Measurements from ENCODE around the gene SLC22A23.

- no peak for TF ChIP-seq SUZ12 (IDR thresholded peaks at IDR 0.05)
- TF ChIP-seq FOXM1 (IDR thresholded peaks at IDR 0.05; ENCODE audit: borderline replicate concordance): no peak
- no peak for TF ChIP-seq SP1 (IDR thresholded peaks at IDR 0.05)
- no peak for TF ChIP-seq FOXA1 (IDR thresholded peaks at IDR 0.05)
- TF ChIP-seq TARDBP (IDR thresholded peaks at IDR 0.05): no peak
- no peak for TF ChIP-seq BHLHE40 (IDR thresholded peaks at IDR 0.05; ENCODE audit: borderline replicate concordance)
- TF ChIP-seq ARNT (IDR thresholded peaks at IDR 0.05): no peak
- no peak for TF ChIP-seq ZNF384 (IDR thresholded peaks at IDR 0.05)
- no peak for TF ChIP-seq FOXK2 (IDR thresholded peaks at IDR 0.05)
- no peak for TF ChIP-seq HDGF (IDR thresholded peaks at IDR 0.05; ENCODE audit: borderline replicate concordance)
- no peak for TF ChIP-seq L3MBTL2 (conservative IDR thresholded peaks at IDR 0.05)
- TF ChIP-seq CTBP1 (IDR thresholded peaks at IDR 0.05; ENCODE audit: borderline replicate concordance): no peak
- TF ChIP-seq ELF4 (IDR thresholded peaks at IDR 0.05): no peak
- no peak for TF ChIP-seq PKNOX1 (IDR thresholded peaks at IDR 0.05)
These were observed 110.4 kb downstream of the SLC22A23 start for GRCh38 chr6:3346476-3346875.

Data from HEK293T (cell line).